GM18511 (cell line): ENCODE data around the gene ANKRD45.
A peak's percentile ranks its signal among the peaks of the same experiment; 100 is the strongest.
"Not testable (repeated sequence)": the region's sequence is repeated elsewhere in the genome, so short reads cannot be mapped to it uniquely, and the experiment has no call there.

Experiments
- ATAC-seq: cut with Tn5 transposase; IDR thresholded peaks from one replicate; pipeline ENCODE4 v1.9.1; 2021; ENCODE audit warnings: mild to moderate bottlenecking, moderate library complexity; ENCODE audit not compliant: unreplicated experiment

The ANKRD45 gene, protein sequence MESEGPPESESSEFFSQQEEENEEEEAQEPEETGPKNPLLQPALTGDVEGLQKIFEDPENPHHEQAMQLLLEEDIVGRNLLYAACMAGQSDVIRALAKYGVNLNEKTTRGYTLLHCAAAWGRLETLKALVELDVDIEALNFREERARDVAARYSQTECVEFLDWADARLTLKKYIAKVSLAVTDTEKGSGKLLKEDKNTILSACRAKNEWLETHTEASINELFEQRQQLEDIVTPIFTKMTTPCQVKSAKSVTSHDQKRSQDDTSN

DNA sequence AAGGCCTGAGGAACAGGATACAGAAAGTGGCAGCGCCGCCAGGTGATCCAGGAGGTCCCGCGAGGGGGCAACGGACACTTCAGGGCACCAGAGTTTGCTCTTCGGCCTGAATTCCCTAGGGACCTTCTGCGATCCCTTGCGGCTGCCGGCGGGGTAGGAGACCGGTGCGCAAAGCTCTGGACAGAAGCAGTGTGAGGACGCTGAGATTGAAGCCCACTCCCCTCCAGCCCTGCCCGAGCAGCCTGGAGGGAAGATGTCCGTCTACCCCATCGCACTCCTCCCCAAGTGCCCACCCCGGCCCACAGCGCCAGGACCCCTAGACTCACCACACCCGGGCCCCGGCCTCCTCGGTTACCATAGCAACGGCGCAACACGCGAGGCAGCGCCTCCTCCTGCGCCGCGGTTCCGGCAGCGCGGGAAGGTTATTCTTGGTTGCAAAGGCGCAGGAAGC lies at the start of gene ANKRD45:
ANKRD45 (minus strand) TSS at position 361 of the 451 bp plus-strand sequence. CDS start 10,433 bp downstream, outside the sequence.
- ATAC-seq: no peak

DNA sequence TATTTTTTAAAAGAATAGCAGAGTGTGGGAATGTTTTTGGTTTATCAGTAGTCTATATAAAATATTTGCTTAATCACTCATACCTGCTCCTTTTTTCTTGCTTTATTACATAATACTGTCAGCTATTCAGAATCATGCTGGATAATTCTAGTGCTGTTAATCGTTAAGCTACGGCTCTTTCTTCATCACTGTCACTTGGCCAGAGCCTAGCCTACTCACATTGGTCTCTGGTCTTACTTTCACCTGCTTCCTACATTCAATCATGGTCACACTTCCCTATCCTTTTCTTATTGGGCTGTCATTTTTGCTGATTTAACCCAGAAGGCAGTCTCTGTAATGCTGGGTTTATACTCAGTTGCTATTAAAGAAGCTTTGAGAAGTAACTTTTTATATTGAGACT lies 47.6 kb upstream of the ANKRD45 start:
- no peak for ATAC-seq

DNA sequence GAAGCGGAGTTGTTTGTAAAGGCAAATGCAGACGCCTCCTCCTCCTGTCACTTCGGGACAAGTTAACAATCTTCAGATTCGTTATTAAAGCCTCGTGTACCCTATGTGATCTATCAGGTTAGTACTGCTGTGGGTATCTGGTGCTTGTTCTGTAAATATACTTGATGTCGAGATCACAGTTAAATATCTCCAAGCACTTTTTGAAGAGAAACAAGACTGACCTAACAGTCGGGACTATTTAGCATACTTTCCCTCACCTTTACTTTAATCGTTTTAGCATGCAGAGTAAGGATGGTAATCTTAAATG lies 45.8 kb upstream of the ANKRD45 start:
- no peak for ATAC-seq

DNA sequence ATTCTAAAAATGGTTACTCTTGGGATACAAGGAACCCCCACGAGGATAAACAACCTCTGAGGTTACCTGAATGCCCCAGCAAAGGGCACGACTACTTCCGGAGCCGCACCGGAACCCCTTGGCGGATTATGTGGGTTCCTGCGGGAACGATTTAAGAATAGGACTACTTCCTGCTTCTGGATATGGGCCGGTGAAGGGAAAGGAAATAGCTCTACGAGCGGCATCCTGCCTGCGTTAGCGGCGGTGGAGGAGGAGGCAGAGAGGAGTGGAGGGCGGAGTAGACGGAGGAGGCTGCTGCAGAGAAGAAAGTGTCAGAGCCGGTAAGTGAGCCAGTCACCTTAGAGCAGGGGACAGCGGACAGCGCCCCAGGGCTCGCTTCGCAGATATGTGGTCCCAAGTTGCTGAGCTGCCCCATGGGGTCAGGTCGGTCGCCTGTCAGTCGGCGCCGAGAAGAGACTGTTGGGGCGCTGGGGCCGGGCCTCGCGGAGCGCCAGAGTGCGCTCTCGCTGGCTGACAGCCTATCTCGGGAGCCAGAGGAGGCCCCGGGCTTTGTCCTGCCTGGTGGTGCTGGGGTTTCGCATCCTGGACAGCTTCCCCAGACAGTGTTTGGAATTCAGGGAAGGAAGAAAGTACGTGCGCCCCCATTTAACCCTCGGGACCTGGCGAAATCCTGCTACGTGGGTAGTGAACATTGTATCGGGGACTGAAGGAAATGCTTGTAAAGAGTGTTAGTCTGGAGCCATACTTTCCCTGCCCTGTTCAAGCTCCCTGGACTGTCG lies 45.3 kb upstream of the ANKRD45 start, which contains the start of gene KLHL20:
KLHL20 (plus strand) TSS at position 223 of the 779 bp plus-strand sequence. CDS start 1,063 bp downstream, outside the sequence.
- ATAC-seq: peak; percentile 96

DNA sequence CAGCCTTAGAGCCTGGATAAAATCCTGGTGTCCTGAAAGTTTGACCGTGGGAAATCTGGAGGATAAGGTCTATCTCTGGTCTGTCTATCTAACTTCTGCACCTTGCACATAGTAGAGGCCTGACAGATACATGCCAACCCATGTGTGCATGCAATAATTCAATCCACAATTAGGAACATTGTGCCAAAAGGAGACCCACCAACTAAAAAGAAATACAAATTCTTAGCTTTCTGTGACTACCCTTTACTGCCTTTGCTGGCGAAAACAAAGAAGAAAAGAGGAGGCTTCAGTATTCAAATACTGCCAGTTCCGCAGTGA lies 44.7 kb upstream of the ANKRD45 start:
- no peak for ATAC-seq

DNA sequence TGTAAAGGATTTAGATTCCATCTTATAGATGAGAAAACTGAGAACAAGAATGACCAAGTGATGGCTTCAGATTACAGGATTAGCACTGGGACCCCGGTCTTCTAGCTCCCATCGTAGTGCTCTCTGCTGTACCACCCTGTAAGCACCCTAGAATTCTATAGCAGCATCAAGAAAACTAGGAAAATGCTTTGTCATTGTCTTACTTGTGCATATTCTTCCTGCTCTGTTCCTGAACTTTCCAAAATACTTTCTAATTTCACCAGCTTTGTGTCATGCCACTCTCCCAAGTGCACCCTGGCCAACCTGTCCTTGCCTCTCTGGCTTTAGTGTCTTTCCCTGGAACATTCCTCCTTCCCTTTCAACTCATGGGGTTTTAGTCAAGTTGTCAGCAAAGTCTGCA lies 39.1 kb upstream of the ANKRD45 start:
- ATAC-seq: no peak

DNA sequence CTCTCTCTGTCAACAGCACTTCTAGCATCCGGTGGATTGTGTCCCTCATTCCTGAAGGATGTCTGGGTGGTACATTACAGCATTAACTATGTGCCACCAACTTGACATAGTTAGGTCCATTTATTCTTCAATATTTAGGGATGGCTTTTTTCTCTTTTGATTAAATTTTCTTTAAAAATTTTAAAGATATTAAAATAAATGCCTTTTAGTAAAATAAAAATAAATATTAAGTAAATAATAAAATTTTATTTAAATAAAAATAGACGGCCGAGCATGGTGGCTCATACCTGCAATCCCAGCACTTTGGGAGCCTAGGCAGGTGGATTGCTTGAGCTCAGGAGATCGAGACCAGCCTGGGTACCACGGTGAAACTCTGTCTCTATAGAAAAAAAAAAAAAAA lies 35.5 kb upstream of the ANKRD45 start:
- no peak for ATAC-seq

DNA sequence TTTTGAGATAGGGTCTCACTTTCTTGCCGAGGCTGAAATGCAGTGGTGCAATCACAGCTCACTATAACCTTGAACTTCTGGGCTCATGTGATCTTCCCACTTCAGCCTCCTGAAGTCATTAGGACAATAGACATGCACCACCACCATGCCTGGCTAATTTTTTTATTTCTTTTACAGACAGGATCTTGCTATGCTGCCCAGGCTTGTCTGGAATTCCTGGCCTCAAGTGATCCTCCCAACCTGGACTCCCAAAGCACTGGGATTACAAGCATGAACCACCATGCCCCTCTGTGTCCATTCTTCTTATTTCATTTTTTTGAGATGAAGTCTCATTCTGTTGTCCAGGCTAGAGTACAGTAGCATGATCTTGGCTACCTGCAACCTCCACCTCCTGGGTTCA lies 33.1 kb upstream of the ANKRD45 start:
- no peak for ATAC-seq

DNA sequence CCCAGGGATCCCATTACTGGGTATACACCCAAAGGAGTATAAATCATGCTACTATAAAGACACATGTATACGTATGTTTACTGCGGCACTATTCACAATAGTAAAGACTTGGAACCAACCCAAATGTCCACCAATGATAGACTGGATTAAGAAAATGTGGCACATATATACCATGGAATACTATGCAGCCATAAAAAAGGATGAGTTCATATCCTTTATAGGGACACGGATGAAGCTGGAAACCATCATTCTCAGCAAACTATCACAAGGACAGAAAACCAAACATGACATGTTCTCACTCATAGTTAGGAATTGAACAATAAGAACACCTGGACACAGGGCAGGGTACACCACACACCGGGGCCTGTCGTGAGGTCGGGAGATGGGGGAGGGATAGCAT lies 31.6 kb upstream of the ANKRD45 start:
- ATAC-seq: not testable (repeated sequence)

DNA sequence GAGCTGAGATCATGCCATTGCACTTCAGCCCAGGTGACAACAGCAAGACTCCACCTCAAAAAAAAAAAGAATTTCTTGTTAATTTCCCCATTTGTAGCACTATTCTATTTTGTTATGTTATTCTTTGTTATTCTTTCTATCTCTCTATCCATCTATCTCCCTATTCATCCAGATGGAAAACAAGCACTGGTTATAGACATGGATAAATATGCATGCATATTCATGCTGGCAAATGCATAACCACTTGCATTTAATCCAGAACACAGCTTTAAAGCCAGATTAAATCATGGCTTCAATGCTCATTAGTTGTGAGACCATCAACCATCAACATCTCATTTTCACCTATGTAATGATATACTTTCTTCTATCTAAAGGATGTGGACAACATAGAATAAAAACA lies 23.6 kb upstream of the ANKRD45 start:
- ATAC-seq: no peak

DNA sequence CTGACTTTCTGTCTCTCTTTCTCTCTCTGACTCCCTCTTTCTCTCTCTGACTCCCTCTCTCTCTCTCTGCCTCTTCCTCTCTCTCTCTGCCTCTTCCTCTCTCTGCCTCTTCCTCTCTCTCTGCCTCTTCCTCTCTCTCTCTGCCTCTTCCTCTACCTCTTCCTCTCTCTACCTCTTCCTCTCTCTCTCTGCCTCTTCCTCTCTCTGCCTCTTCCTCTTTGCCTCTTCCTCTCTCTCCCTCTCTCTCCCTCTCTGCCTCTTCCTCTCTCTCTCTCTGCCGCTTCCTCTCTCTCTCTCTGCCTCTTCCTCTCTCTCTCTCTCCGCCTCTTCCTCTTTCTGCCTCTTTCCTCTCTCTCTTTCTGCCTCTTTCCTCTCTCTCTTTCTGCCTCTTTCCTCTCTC lies 18.6 kb upstream of the ANKRD45 start:
- no peak for ATAC-seq

DNA sequence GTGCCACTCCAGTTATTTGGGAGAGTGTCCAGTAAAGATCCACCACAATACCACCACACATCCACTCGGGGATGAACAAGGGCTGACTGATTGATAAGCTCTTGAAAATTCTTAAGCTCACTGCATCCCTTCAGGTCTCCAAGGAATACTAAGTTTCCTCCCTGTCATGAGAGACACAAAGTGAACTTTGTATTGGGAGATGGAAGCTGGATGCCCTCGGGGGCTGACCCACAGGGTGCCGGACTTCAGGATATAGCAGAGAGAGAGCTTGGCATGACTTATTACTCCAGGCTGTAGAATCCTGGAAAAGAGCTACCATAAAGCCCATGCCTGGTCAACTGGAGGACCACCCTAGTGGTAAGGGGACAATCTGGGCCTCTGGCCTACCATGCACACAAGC lies 15.5 kb upstream of the ANKRD45 start:
- ATAC-seq: not testable (repeated sequence)

DNA sequence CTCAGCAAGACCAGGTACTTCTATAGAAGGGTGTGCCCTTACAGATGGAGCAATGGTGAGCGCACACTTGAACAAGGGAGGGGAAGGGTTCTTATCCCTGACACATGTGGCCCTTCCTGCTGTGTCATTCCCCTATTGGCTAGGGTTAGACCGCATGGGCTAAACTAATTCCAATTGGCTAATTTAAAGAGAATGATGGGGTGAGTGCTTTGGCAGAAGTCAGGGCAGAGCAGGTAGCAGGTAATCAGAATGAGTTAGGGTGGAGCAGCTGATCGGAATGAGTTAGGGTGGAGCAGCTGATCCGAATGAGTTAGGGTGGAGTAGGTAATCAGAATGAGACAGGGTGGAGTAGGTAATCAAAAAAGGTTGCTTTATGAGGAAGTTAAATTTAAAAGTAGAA lies 14.2 kb upstream of the ANKRD45 start:
- ATAC-seq: not testable (repeated sequence)

DNA sequence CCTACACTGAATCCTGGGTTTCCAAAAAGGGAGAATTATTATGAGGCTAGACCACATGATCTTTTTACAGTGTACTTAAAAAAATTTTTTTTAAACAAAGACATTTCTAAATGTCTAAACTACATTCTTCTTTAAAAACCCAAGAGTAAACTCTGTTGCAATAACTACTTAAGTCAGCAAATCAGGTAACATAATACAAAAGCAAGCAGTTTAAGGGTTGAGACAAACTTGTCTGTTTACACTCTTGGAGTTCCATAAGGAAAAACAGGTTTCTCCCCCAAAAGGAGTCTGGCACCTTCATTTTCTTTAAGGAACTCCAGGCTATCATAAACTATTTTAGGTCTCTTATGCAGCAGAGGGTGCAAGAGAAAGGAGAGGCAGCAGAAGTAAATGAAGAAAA lies 12.5 kb upstream of the ANKRD45 start:
- ATAC-seq: no peak

DNA sequence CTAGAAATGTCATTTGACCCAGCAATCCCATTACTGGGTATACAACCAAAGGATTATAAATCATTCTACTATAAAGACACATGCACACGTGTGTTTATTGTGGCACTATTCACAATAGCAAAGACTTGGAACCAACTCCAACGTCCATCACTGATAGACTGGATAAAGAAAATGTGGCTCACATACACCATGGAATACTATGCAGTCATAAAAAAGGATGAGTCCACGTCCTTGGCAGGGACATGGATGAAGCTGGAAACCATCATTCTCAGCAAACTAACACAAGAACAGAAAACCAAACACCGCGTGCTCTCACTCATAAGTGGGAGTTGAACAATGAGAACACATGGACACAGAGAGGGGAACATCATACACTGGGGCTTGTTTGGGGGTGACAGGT lies 10.5 kb upstream of the ANKRD45 start:
- ATAC-seq: not testable (repeated sequence)

DNA sequence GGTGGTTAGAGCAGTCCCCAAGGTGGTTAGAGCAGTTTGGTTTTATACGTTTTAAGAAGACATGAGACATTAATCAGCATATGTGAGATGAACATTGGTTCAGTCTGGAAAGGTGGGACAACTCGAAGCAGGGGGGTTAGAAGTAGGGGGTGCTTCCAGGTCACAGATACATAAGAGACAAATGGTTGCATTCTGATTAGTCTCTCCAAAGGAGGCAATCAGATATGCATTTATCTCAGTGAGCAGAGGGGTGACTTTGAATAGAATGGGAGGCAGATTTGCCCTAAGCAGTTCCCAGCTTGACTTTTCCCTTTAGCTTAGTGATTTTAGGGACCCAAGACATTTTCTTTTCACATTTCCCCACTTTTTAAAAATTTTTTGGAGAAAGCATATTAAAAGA lies 4.8 kb upstream of the ANKRD45 start:
- ATAC-seq: not testable (repeated sequence)

DNA sequence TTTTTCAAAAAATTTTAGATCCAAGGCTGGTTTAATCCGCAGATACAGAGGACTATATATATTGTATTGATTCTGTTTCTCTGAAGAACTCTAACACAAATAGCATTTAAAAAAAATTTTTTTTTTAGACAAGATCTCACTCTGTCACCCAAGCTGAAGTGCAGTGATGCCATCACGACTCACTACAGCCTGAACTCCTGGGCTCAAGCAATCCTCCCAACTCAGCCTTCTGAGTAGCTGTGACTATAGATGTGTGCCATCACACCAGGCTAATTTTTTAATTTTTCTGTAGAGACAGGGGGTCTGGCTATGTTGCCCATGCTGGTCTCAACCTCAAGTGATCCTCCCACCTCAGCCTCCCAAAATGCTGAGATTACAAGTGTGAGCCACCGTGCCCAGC lies 3.0 kb downstream of the ANKRD45 start:
- no peak for ATAC-seq

DNA sequence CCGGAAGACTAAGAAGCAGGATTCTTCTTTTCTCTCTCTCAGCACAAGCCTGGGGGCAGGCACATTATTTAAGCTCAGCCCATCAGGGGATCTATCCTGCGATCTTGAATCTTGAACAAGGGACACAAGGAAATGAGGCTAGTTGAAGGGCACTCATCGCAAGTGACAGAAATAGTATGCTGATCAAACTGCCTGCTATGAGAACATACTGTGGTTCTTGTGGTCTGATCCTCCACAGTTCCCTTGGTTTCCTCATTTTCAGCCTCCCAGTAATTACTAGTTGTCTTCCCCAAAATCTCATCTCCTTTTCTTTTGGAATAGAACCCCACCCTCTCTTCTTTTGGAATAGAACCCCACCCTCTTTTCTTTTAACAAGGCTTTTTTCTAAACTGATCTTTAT lies 6.5 kb downstream of the ANKRD45 start:
- ATAC-seq: no peak

DNA sequence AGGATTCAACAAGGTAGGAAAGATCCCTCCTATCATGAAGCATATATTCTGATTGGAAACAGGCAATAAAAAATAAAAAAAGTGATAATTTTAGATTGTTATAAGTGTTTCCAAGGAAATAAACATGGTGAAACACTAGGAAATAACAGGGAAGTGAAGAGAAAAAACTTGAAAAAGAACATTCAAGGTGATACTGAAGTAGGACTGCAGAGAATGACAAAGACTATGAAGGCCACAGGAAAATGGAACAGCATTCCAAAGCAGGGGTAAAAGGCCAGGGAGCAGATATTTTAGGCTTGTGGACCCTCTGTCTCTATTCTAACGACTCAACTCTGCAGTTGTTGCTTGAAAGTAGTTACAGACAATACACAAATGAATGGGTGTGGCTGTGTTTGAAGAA lies 7.9 kb downstream of the ANKRD45 start:
- no peak for ATAC-seq

DNA sequence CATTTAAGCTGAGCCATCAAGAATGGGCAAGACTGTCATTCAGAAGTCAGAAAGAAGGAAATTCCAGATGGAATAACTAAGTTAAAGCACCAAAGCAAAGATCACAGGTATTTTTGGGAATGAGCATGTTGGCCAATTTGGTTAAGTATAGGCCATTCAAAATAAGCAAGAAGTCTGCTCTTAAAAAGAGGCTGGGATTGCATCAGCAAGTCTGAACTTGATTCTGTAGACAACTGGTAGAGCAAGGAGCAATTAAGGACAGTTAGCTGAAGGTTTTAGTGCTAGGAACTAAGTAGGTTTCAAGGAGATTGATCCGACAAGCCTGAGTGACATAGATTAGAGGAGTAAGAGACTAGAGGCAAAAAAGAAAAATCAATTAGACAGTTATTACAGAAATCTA lies 8.4 kb downstream of the ANKRD45 start:
- ATAC-seq: no peak

DNA sequence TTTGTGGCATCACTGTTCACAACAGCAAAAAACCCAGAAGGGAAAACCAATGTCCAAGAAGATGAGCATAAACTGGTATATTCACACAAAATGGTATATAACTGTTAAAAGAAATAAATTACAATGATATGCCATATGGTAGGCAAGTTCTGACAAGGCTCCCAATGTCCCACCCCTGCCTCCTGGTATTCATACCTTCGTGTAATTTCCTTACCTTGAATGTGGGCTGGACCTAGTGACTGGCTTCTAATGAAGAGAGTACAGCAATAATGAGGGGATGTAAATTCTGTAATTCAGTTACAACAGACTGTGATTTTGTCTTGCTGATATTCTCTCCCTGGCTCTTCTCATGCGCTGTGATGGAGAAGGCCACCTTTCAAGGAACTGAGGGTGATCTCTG lies 9.3 kb downstream of the ANKRD45 start:
- ATAC-seq: no peak

DNA sequence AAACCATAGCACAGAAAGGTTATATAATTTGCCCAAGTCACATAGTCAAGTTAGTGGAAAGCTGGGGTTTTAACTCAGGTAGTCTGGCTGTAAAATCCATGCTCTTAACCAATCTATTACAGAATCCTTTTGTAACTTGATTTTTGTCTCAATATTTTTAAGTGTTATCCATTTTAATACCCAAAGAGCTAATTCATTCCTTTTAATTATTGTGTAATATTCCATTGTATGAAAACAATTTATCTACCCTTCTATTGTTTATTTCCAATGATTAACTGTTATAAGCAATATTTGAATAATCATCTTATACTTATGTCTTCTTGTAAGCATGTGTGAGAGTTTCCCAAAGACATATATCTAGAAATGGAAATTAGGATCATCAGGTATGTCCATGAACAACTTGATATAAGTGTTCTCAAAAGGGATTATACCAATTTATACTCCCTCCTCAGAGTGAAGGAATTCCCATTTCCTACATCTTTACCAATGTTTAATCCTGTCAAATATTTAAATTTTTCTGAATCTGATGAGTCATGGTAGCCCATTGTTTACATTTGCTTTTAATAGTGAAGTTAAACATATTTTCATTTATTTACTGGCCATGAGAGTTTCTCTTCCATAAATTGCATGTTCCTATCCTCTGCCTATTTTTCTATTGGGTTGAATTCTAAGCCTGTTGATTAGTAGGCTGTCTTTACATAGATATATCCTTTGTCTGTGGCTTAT lies 20.6 kb downstream of the ANKRD45 start:
- no peak for ATAC-seq
